Measurements from ENCODE around the gene ANKRD13B.

Gene ANKRD13B

DNA sequence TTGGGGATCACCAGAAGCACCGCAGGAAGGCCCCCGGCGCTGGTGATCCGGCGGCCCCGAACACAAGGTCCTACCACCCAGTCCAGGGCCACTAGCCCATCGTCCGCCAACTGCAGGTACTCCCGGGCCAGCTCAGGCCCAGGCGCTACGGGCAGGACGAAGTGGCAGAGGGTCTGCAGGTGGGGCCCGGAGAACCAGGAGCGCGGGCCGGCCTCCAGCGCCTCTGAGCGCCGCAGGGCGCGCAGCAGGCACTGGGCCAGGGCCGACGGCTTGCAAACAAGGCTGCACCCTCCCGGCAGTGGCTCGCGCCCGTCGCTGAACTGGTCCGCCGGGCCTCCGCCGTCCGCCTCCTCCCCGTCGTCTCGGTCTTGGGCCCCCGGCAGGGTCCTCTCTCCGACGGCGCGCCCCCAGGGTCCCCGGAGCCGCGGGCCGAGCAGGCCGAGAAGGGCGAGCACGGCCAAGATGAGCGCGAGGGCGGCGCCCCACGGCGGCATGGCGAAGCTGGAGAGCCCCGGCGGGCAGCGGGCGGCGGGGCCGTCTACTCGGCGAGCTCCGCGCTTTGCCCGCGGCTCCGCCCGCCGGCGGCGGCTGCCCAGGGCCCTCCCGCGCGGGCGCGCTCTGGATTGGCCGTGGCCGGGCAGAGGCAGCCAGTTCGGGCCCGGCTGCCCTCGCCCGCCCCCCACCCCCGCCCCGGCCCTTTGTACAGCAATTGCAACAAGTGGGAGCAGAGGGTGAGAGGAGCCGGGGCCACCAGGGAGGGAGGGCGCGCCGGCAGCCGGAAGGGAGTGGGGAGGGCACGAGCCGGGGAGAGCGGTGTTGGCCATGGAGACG, 26.2 kb upstream of the ANKRD13B start, which contains the start of gene ABHD15:
Gene ABHD15, minus strand, starts transcription at position 565 of the 831 bp plus-strand sequence. Its CDS starts 71 bp downstream, at position 494.
- no peak for TF ChIP-seq ZNF565 (CRISPR knock-in tag; conservative IDR thresholded peaks at IDR 0.05; ENCODE audit: low read depth)
- TF ChIP-seq BACH2 (CRISPR knock-in tag; IDR thresholded peaks at IDR 0.05; ENCODE audit: borderline replicate concordance): no peak
- TF ChIP-seq ESRRG (CRISPR knock-in tag; IDR thresholded peaks at IDR 0.05): no peak
- TF ChIP-seq, protein P1, sequence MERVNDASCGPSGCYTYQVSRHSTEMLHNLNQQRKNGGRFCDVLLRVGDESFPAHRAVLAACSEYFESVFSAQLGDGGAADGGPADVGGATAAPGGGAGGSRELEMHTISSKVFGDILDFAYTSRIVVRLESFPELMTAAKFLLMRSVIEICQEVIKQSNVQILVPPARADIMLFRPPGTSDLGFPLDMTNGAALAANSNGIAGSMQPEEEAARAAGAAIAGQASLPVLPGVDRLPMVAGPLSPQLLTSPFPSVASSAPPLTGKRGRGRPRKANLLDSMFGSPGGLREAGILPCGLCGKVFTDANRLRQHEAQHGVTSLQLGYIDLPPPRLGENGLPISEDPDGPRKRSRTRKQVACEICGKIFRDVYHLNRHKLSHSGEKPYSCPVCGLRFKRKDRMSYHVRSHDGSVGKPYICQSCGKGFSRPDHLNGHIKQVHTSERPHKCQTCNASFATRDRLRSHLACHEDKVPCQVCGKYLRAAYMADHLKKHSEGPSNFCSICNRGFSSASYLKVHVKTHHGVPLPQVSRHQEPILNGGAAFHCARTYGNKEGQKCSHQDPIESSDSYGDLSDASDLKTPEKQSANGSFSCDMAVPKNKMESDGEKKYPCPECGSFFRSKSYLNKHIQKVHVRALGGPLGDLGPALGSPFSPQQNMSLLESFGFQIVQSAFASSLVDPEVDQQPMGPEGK (CRISPR knock-in tag; IDR thresholded peaks at IDR 0.05; ENCODE audit: borderline replicate concordance): no peak
- no peak for TF ChIP-seq PPARA (CRISPR knock-in tag; IDR thresholded peaks at IDR 0.05; ENCODE audit: borderline replicate concordance)
- no peak for TF ChIP-seq OSR1 (CRISPR knock-in tag; IDR thresholded peaks at IDR 0.05)
- TF ChIP-seq, protein P2, sequence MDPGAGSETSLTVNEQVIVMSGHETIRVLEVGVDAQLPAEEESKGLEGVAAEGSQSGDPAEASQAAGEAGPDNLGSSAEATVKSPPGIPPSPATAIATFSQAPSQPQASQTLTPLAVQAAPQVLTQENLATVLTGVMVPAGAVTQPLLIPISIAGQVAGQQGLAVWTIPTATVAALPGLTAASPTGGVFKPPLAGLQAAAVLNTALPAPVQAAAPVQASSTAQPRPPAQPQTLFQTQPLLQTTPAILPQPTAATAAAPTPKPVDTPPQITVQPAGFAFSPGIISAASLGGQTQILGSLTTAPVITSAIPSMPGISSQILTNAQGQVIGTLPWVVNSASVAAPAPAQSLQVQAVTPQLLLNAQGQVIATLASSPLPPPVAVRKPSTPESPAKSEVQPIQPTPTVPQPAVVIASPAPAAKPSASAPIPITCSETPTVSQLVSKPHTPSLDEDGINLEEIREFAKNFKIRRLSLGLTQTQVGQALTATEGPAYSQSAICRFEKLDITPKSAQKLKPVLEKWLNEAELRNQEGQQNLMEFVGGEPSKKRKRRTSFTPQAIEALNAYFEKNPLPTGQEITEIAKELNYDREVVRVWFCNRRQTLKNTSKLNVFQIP (CRISPR knock-in tag; IDR thresholded peaks at IDR 0.05; ENCODE audit: borderline replicate concordance, low read depth): no peak
- no peak for TF ChIP-seq GLIS3 (CRISPR knock-in tag; IDR thresholded peaks at IDR 0.05)
- no peak for TF ChIP-seq CSDC2 (CRISPR knock-in tag; IDR thresholded peaks at IDR 0.05)
- TF ChIP-seq ZNF70 (CRISPR knock-in tag; IDR thresholded peaks at IDR 0.05): no peak
- no peak for TF ChIP-seq TCF4 (CRISPR knock-in tag; IDR thresholded peaks at IDR 0.05; ENCODE audit: borderline replicate concordance)
- TF ChIP-seq TOX (CRISPR knock-in tag; IDR thresholded peaks at IDR 0.05; ENCODE audit: borderline replicate concordance): no peak
- TF ChIP-seq ZFP30 (CRISPR knock-in tag; IDR thresholded peaks at IDR 0.05): no peak
- TF ChIP-seq, protein P3, sequence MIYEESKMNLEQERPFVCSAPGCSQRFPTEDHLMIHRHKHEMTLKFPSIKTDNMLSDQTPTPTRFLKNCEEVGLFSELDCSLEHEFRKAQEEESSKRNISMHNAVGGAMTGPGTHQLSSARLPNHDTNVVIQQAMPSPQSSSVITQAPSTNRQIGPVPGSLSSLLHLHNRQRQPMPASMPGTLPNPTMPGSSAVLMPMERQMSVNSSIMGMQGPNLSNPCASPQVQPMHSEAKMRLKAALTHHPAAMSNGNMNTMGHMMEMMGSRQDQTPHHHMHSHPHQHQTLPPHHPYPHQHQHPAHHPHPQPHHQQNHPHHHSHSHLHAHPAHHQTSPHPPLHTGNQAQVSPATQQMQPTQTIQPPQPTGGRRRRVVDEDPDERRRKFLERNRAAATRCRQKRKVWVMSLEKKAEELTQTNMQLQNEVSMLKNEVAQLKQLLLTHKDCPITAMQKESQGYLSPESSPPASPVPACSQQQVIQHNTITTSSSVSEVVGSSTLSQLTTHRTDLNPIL (CRISPR knock-in tag; IDR thresholded peaks at IDR 0.05; ENCODE audit: low read depth): no peak
- no peak for TF ChIP-seq ZFP3 (CRISPR knock-in tag; IDR thresholded peaks at IDR 0.05)
- ATAC-seq: peak; percentile 69

DNA sequence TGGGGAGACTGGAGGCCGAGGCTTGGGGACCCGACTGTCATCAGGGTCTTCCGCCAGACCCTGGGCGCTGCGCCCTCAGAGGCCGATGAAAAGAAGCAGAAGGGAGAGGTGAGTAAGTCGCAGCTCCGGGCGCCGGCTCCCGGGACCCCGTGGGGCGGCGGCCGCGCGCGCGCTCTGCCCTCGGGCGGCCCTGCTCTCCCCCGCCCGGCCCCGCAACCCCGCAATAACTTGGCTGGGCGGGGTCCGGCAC, 25.7 kb upstream of the ANKRD13B start:
- ATAC-seq: peak; percentile 20; the same call in 2 of the 3 replicates
- TF ChIP-seq SNAI2 (CRISPR knock-in tag; IDR thresholded peaks at IDR 0.05) (no peak), ZFP3 (CRISPR knock-in tag; IDR thresholded peaks at IDR 0.05) (no peak), TOX (CRISPR knock-in tag; IDR thresholded peaks at IDR 0.05; ENCODE audit: borderline replicate concordance) (no peak)
- TF ChIP-seq, protein P4, sequence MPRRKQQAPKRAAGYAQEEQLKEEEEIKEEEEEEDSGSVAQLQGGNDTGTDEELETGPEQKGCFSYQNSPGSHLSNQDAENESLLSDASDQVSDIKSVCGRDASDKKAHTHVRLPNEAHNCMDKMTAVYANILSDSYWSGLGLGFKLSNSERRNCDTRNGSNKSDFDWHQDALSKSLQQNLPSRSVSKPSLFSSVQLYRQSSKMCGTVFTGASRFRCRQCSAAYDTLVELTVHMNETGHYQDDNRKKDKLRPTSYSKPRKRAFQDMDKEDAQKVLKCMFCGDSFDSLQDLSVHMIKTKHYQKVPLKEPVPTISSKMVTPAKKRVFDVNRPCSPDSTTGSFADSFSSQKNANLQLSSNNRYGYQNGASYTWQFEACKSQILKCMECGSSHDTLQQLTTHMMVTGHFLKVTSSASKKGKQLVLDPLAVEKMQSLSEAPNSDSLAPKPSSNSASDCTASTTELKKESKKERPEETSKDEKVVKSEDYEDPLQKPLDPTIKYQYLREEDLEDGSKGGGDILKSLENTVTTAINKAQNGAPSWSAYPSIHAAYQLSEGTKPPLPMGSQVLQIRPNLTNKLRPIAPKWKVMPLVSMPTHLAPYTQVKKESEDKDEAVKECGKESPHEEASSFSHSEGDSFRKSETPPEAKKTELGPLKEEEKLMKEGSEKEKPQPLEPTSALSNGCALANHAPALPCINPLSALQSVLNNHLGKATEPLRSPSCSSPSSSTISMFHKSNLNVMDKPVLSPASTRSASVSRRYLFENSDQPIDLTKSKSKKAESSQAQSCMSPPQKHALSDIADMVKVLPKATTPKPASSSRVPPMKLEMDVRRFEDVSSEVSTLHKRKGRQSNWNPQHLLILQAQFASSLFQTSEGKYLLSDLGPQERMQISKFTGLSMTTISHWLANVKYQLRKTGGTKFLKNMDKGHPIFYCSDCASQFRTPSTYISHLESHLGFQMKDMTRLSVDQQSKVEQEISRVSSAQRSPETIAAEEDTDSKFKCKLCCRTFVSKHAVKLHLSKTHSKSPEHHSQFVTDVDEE (CRISPR knock-in tag; IDR thresholded peaks at IDR 0.05): no peak
- TF ChIP-seq, protein P3 (CRISPR knock-in tag; IDR thresholded peaks at IDR 0.05; ENCODE audit: low read depth): no peak
- TF ChIP-seq, protein P1 (CRISPR knock-in tag; IDR thresholded peaks at IDR 0.05; ENCODE audit: borderline replicate concordance): no peak

Measured in SK-N-SH treated with all-trans-retinoic acid at 6 μM for 48 hours (cell line).